ENCODE measurements around the gene CHML. TPM values are rescaled to one million over a fixed set of nuclear protein-coding genes. Genes with fewer than 3 reads are reported as not detected.

CHML gene
- total and polyA plus RNA-seq, 2 of the 8 experiments (the other 6 are each of a cell fraction or from before 2014, with no cell fraction given) = 11.5 to 82.4 TPM

DNA sequence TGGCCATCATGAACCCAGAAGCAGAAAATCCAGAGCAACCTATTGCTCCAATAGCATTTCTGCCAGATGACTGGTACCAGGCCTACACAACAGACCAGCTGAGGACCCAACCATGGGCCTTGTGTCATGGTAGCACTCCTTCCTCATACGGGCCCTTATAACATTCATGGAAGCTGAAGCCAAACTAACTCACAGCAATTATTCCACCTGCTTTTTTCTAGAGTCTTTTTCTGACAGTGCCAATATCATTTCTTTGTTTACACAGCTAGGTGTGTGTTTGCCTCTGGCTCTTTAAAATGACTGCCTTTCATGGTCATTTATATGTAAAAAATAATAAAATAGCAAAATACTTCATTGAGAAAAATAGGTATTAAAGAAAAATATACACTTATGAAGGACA, 8.0 kb upstream of the CHML start:
- Histone ChIP-seq H3K27ac (ENCODE audit: low read depth, low read length) (no peak overlapping the region), H2BK5ac (ENCODE audit: low read depth, low read length) (no peak overlapping the region), H4K8ac (ENCODE audit: extremely low read depth, insufficient read depth, low read length) (no peak overlapping the region), H4K5ac (ENCODE audit: insufficient read length, low read depth, low read length) (no peak overlapping the region), H2BK12ac (ENCODE audit: low read depth, low read length) (no peak overlapping the region), H2BK20ac (ENCODE audit: low read length) (no peak overlapping the region), H3K23ac (ENCODE audit: insufficient read length) (no peak overlapping the region), H3K18ac (ENCODE audit: extremely low read depth, low read length) (no peak overlapping the region), H2AK5ac (ENCODE audit: low read depth, low read length) (no peak overlapping the region), H3K79me1 (ENCODE audit: low read depth, low read length) (no peaks in the 10 kb centered on the region), H3K4me2 (ENCODE audit: insufficient read depth in 1 of 2, low read depth in 2 of 2, low read length in 2 of 2) (no peak overlapping the region), H3K4ac (replicated peaks; ENCODE audit: insufficient read length, low read depth, low read length) (no peak overlapping the region), H3K9ac (replicated peaks in 1 of 4; ENCODE audit: extremely low read depth in 1 of 4, low read depth in 3 of 4, low read length in 3 of 4) (no peak overlapping the region), H3K14ac (ENCODE audit: insufficient read length) (no peak overlapping the region), H3K36me3 (ENCODE audit: control insufficient read depth in 2 of 4, insufficient read depth in 4 of 4, low read length in 3 of 4) (no peaks in the 10 kb centered on the region), H3K79me2 (ENCODE audit: control insufficient read depth in 1 of 2, insufficient read depth in 2 of 2, low read length in 2 of 2) (no peaks in the 10 kb centered on the region), H3K4me1 (replicated peaks in 1 of 4; ENCODE audit: control insufficient read depth in 3 of 4, insufficient read depth in 4 of 4, low read length in 3 of 4) (no peaks in the 10 kb centered on the region), H3K23me2 (ENCODE audit: low read depth, low read length) (no peaks in the 10 kb centered on the region), H4K91ac (replicated peaks; ENCODE audit: insufficient read length, low read length) (no peak overlapping the region), H2BK120ac (replicated peaks; ENCODE audit: low read depth, low read length) (no peak overlapping the region), H3K4me3 (ENCODE audit: extremely low read depth in 1 of 4, insufficient read depth in 2 of 4, low read depth in 3 of 4, low read length in 4 of 4) (no peak overlapping the region), H2AFZ (ENCODE audit: low read length) (no peak overlapping the region), H2BK15ac (ENCODE audit: low read length) (no peak overlapping the region), H3K56ac (replicated peaks; ENCODE audit: insufficient read length, low read depth, low read length) (no peak overlapping the region), H3K9me3 (ENCODE audit: insufficient read depth in 2 of 2, low read depth in 1 of 2, low read length in 1 of 2) (no peaks in the 10 kb centered on the region), H4K20me1 (replicated peaks in 1 of 2; ENCODE audit: control insufficient read depth in 1 of 2, insufficient read depth in 2 of 2, low read length in 2 of 2) (no peaks in the 10 kb centered on the region), H3K27me3 (replicated peaks in 1 of 4; ENCODE audit: control insufficient read depth in 3 of 4, extremely low read depth in 1 of 4, insufficient read depth in 3 of 4, low read length in 3 of 4) (no peaks in the 10 kb centered on the region)
- DNase-seq (ENCODE audit: low read depth in 1 of 2, low spot score in 2 of 2) = no peak
- POLR2A ChIA-PET (ENCODE audit: partially characterized antibody) = no interaction called here
- CTCF ChIA-PET (ENCODE audit: partially characterized antibody) = interaction anchor here (0.7 kb wide), 1 partner anchor 37 kb away, joined by 3 read pairs; no protein-coding TSS in a partner anchor
- TF ChIP-seq SP2 (IDR thresholded peaks at IDR 0.05; ENCODE audit: low read length) = no peak
- no peak for TF ChIP-seq FOSL1 (IDR thresholded peaks at IDR 0.05; ENCODE audit: insufficient read depth, low read depth, low read length)
- TF ChIP-seq SIN3A (conservative IDR thresholded peaks at IDR 0.05 in 1 of 2, IDR thresholded peaks at IDR 0.05 in 1 of 2; ENCODE audit: low read depth in 1 of 2, low read length in 2 of 2) = no peak
- no peak for TF ChIP-seq MAFK (IDR thresholded peaks at IDR 0.05; ENCODE audit: low read depth, low read length)
- TF ChIP-seq RAD21 (IDR thresholded peaks at IDR 0.05 in 1 of 2, conservative IDR thresholded peaks at IDR 0.05 in 1 of 2; ENCODE audit: low read depth in 2 of 2, low read length in 2 of 2) = no peak
- no peak for TF ChIP-seq KDM1A (IDR thresholded peaks at IDR 0.05; ENCODE audit: borderline replicate concordance, low read length)
- no peak for TF ChIP-seq RFX5 (IDR thresholded peaks at IDR 0.05; ENCODE audit: borderline replicate concordance, low read depth, low read length)
- TF ChIP-seq, protein P1, sequence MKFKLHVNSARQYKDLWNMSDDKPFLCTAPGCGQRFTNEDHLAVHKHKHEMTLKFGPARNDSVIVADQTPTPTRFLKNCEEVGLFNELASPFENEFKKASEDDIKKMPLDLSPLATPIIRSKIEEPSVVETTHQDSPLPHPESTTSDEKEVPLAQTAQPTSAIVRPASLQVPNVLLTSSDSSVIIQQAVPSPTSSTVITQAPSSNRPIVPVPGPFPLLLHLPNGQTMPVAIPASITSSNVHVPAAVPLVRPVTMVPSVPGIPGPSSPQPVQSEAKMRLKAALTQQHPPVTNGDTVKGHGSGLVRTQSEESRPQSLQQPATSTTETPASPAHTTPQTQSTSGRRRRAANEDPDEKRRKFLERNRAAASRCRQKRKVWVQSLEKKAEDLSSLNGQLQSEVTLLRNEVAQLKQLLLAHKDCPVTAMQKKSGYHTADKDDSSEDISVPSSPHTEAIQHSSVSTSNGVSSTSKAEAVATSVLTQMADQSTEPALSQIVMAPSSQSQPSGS (IDR thresholded peaks at IDR 0.05; ENCODE audit: low read length) = no peak
- TF ChIP-seq, protein P2, sequence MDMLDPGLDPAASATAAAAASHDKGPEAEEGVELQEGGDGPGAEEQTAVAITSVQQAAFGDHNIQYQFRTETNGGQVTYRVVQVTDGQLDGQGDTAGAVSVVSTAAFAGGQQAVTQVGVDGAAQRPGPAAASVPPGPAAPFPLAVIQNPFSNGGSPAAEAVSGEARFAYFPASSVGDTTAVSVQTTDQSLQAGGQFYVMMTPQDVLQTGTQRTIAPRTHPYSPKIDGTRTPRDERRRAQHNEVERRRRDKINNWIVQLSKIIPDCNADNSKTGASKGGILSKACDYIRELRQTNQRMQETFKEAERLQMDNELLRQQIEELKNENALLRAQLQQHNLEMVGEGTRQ (IDR thresholded peaks at IDR 0.05; ENCODE audit: low read length) = no peak
- TF ChIP-seq CTBP2 (IDR thresholded peaks at IDR 0.05; ENCODE audit: borderline replicate concordance, insufficient read depth, insufficient read length, low read length) = no peak
- 96% methylated on average over 1 of the region's 1 CpG; no CpG with 5 or more reads in 1 of the 2 experiments for WGBS, 2 experiments (ENCODE audit: extremely low coverage in 1 of 2, insufficient coverage in 1 of 2, insufficient read length in 1 of 2, insufficient replicate concordance in 2 of 2, low coverage in 1 of 2, low lambda C conversion rate in 2 of 2, missing lambda C conversion rate in 1 of 2)
- FAIRE-seq = no peak

All from H1 (cell line).